Ishikawa (cell line): ENCODE results near the gene ELAVL2.

Experiments
- CEBPB ChIP-seq: IDR thresholded peaks from 2 replicates; pipeline ENCODE4 v1.6.1; 2012
- CREB1 ChIP-seq: IDR thresholded peaks from 2 replicates; pipeline ENCODE4 v1.6.1; 2012; ENCODE audit warnings: low read depth
- EGR1 ChIP-seq: IDR thresholded peaks from 2 replicates; pipeline ENCODE4 v1.6.1; 2012
- EP300 ChIP-seq: IDR thresholded peaks from 2 replicates; pipeline ENCODE4 v1.6.1; 2012; ENCODE audit warnings: borderline replicate concordance
- FOXM1 ChIP-seq: IDR thresholded peaks from 2 replicates; pipeline ENCODE4 v1.6.1; 2012; ENCODE audit warnings: low read depth, borderline replicate concordance
- NFIC ChIP-seq: IDR thresholded peaks from 2 replicates; pipeline ENCODE4 v1.6.1; 2012
- RAD21 ChIP-seq: IDR thresholded peaks from 2 replicates; pipeline ENCODE4 v1.6.1; 2012; ENCODE audit warnings: low read depth
- TAF1 ChIP-seq: IDR thresholded peaks from 2 replicates; pipeline ENCODE4 v1.6.1; 2012; ENCODE audit warnings: low read depth, mild to moderate bottlenecking
- TCF12 ChIP-seq: IDR thresholded peaks from 2 replicates; pipeline ENCODE4 v1.6.1; 2012; ENCODE audit warnings: low read depth
- TEAD4 ChIP-seq: IDR thresholded peaks from 2 replicates; pipeline ENCODE4 v1.6.1; 2012
- YY1 ChIP-seq: IDR thresholded peaks from 2 replicates; pipeline ENCODE4 v1.6.1; 2012; ENCODE audit warnings: low read depth
- ZBTB7A ChIP-seq: IDR thresholded peaks from 2 replicates; pipeline ENCODE4 v1.6.1; 2012; ENCODE audit warnings: low read depth
- TF ChIP-seq, protein P1 (sequence below): IDR thresholded peaks from 2 replicates; pipeline ENCODE4 v1.6.1; 2012; ENCODE audit warnings: low read depth, mild to moderate bottlenecking
- TF ChIP-seq, protein P2 (sequence below): IDR thresholded peaks from 2 replicates; pipeline ENCODE4 v1.6.1; 2012
- TF ChIP-seq, protein P3 (sequence below): IDR thresholded peaks from 2 replicates; pipeline ENCODE4 v1.6.1; 2012

ELAVL2 gene

DNA sequence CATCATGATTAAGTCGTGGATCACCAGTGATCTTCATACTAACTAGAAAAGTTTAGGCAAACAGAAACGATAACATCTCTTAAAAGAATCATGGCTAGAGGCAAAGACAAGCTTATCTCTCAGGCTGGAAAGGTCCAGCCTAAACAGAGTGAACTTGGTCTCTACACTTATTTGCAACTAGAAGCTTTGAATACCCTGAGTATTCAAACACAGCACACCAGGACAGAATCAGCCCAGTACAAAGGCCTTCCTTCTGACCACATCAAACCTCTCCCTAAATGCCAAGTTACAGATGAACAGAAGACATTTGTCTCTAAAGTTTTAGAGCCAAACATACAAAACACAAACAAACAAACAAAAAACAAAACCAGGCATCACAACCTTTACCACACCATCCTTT is 57.2 kb downstream of the ELAVL2 start:
- no peak for TF ChIP-seq TEAD4
- no peak for TF ChIP-seq TCF12
- TF ChIP-seq FOXM1: no peak
- no peak for TF ChIP-seq EGR1
- no peak for TF ChIP-seq TAF1
- no peak for TF ChIP-seq NFIC
- TF ChIP-seq, protein P1, sequence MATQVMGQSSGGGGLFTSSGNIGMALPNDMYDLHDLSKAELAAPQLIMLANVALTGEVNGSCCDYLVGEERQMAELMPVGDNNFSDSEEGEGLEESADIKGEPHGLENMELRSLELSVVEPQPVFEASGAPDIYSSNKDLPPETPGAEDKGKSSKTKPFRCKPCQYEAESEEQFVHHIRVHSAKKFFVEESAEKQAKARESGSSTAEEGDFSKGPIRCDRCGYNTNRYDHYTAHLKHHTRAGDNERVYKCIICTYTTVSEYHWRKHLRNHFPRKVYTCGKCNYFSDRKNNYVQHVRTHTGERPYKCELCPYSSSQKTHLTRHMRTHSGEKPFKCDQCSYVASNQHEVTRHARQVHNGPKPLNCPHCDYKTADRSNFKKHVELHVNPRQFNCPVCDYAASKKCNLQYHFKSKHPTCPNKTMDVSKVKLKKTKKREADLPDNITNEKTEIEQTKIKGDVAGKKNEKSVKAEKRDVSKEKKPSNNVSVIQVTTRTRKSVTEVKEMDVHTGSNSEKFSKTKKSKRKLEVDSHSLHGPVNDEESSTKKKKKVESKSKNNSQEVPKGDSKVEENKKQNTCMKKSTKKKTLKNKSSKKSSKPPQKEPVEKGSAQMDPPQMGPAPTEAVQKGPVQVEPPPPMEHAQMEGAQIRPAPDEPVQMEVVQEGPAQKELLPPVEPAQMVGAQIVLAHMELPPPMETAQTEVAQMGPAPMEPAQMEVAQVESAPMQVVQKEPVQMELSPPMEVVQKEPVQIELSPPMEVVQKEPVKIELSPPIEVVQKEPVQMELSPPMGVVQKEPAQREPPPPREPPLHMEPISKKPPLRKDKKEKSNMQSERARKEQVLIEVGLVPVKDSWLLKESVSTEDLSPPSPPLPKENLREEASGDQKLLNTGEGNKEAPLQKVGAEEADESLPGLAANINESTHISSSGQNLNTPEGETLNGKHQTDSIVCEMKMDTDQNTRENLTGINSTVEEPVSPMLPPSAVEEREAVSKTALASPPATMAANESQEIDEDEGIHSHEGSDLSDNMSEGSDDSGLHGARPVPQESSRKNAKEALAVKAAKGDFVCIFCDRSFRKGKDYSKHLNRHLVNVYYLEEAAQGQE: no peak
- TF ChIP-seq YY1: no peak
- TF ChIP-seq, protein P2, sequence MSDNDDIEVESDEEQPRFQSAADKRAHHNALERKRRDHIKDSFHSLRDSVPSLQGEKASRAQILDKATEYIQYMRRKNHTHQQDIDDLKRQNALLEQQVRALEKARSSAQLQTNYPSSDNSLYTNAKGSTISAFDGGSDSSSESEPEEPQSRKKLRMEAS: no peak
- TF ChIP-seq CREB1: no peak
- TF ChIP-seq, protein P3, sequence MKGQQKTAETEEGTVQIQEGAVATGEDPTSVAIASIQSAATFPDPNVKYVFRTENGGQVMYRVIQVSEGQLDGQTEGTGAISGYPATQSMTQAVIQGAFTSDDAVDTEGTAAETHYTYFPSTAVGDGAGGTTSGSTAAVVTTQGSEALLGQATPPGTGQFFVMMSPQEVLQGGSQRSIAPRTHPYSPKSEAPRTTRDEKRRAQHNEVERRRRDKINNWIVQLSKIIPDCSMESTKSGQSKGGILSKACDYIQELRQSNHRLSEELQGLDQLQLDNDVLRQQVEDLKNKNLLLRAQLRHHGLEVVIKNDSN: no peak
- TF ChIP-seq CEBPB: no peak
- TF ChIP-seq EP300: no peak
- no peak for TF ChIP-seq RAD21
- TF ChIP-seq ZBTB7A: no peak

DNA sequence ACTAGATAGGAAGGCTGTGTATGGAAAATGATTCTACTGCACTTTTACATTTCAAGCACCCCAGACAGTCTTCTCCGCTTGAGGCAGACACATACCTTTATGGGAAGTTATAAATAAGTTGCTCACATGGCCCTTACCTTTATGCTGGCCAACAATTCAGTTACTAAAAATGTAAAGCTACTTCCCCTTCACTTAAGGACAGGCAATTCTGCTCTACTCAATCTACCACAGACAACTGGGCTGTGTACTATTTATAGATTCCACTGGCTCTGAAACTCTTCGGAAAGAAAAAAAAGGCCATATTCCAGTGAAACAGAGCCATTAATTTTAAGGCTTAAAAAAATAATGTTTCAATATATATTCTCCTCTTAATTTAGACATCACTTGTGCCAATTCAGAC is 59.4 kb downstream of the ELAVL2 start:
- TF ChIP-seq RAD21 (no peak), CEBPB (no peak), EGR1 (no peak), EP300 (no peak), YY1 (no peak), CREB1 (no peak), TEAD4 (no peak), TAF1 (no peak), TCF12 (no peak), NFIC (no peak), FOXM1 (no peak)
- TF ChIP-seq, protein P2: no peak
- TF ChIP-seq, protein P1: no peak

GRCh38 chr9:23765561-23765960 is 60.5 kb downstream of the ELAVL2 start:
- TF ChIP-seq CEBPB (no peak), YY1 (no peak), CREB1 (no peak), TEAD4 (no peak), TCF12 (no peak), RAD21 (no peak)

GRCh38 chr9:23764219-23764618 is 61.8 kb downstream of the ELAVL2 start:
- TF ChIP-seq EP300: no peak

GRCh38 chr9:23754551-23754950 is 71.5 kb downstream of the ELAVL2 start:
- TF ChIP-seq ZBTB7A: no peak
- no peak for TF ChIP-seq EP300
- no peak for TF ChIP-seq CEBPB
- TF ChIP-seq, protein P3: no peak
- TF ChIP-seq TEAD4: no peak
- TF ChIP-seq FOXM1: no peak
- TF ChIP-seq, protein P2: no peak
- no peak for TF ChIP-seq NFIC
- no peak for TF ChIP-seq YY1
- TF ChIP-seq TAF1: no peak
- TF ChIP-seq TCF12: no peak
- no peak for TF ChIP-seq CREB1
- TF ChIP-seq, protein P1: no peak
- TF ChIP-seq EGR1: no peak
